Panc1 (cell line): Measurements from ENCODE around the gene PNKP.

Source experiments
- POLR2AphosphoS5 ChIP-seq: IDR thresholded peaks from 2 replicates; pipeline ENCODE4 v1.6.1; 2012; ENCODE audit warnings: mild to moderate bottlenecking, low read depth, low read length, moderate library complexity
- REST ChIP-seq, 2 experiments: IDR thresholded peaks; 2 replicates each; pipeline ENCODE4 v1.6.1; 2011 to 2012; ENCODE audit warnings: low read depth in 2 of 2, control low read depth in 1 of 2, low read length in 1 of 2, mild to moderate bottlenecking in 1 of 2, moderate library complexity in 1 of 2; ENCODE audit not compliant: insufficient read depth in 1 of 2
- TF ChIP-seq, protein P1 (sequence below): fragments of 450-650 bp; IDR thresholded peaks from 2 replicates; pipeline ENCODE4 v1.5.1; 2017; ENCODE audit warnings: mild to moderate bottlenecking

DNA sequence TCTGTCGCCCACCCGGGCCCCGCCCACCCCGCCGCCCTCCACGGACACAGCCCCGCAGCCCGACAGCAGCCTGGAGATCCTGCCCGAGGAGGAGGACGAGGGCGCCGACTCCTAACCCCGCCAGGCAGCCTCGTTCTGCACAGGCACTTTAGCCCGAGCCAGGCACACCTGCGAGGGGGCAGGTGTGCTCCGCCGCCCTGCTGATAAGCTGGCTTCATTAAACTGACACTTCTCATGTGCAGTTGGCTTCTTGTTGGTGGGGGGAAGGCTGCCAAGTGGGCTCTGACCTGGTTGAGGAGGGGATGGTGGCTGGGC is 21.1 kb upstream of the PNKP start:
- TF ChIP-seq, protein P1, sequence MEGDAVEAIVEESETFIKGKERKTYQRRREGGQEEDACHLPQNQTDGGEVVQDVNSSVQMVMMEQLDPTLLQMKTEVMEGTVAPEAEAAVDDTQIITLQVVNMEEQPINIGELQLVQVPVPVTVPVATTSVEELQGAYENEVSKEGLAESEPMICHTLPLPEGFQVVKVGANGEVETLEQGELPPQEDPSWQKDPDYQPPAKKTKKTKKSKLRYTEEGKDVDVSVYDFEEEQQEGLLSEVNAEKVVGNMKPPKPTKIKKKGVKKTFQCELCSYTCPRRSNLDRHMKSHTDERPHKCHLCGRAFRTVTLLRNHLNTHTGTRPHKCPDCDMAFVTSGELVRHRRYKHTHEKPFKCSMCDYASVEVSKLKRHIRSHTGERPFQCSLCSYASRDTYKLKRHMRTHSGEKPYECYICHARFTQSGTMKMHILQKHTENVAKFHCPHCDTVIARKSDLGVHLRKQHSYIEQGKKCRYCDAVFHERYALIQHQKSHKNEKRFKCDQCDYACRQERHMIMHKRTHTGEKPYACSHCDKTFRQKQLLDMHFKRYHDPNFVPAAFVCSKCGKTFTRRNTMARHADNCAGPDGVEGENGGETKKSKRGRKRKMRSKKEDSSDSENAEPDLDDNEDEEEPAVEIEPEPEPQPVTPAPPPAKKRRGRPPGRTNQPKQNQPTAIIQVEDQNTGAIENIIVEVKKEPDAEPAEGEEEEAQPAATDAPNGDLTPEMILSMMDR, result no peak
- TF ChIP-seq REST (IDR thresholded peaks at IDR 0.05; ENCODE audit: insufficient read depth in 1 of 2, low read depth in 2 of 2, low read length in 1 of 2) (no peak), POLR2AphosphoS5 (no peak)
